HEK293 (cell line): ENCODE data around the gene KRTAP9-7.
"Not testable (repeated sequence)": the region's sequence is repeated elsewhere in the genome, so short reads cannot be mapped to it uniquely, and the experiment has no call there.

Source experiments
- CTCF ChIP-seq: fragments of 450-650 bp; formaldehyde crosslinking; IDR thresholded peaks from 2 replicates; pipeline ENCODE4 v1.5.1; 2016; ENCODE audit warnings: missing biosample characterization, missing genetic modification characterization
- GLI4 ChIP-seq: fragments of 450-650 bp; formaldehyde crosslinking; IDR thresholded peaks from 2 replicates; pipeline ENCODE4 v1.5.1; 2016; ENCODE audit warnings: missing biosample characterization, missing genetic modification characterization
- KLF10 ChIP-seq: fragments of 450-650 bp; IDR thresholded peaks from 2 replicates; pipeline ENCODE4 v1.5.1; 2018; ENCODE audit warnings: missing biosample characterization, mild to moderate bottlenecking, missing genetic modification characterization
- REPIN1 ChIP-seq: fragments of 450-650 bp; formaldehyde crosslinking; IDR thresholded peaks from 2 replicates; pipeline ENCODE4 v1.5.1; 2017; ENCODE audit warnings: missing biosample characterization, missing genetic modification characterization, low read depth
- REST ChIP-seq: fragments of 450-650 bp; formaldehyde crosslinking; IDR thresholded peaks from 2 replicates; pipeline ENCODE4 v1.5.1; 2016; ENCODE audit warnings: missing biosample characterization, missing genetic modification characterization
- TCF7L2 ChIP-seq: IDR thresholded peaks from 2 replicates; pipeline ENCODE4 v1.6.1; 2011; ENCODE audit warnings: low read depth, mild to moderate bottlenecking, inconsistent platforms, low read length, moderate library complexity, borderline replicate concordance
- TSHZ1 ChIP-seq: fragments of 450-650 bp; formaldehyde crosslinking; IDR thresholded peaks from 2 replicates; pipeline ENCODE4 v1.5.1; 2016; ENCODE audit warnings: missing biosample characterization, missing genetic modification characterization, borderline replicate concordance
- YY1 ChIP-seq: fragments of 450-650 bp; formaldehyde crosslinking; IDR thresholded peaks from 2 replicates; pipeline ENCODE4 v1.5.1; 2018; ENCODE audit warnings: missing biosample characterization, missing genetic modification characterization
- ZBTB26 ChIP-seq: fragments of 450-650 bp; formaldehyde crosslinking; optimal IDR thresholded peaks from 2 replicates; pipeline ENCODE3; 2016; ENCODE audit warnings: missing biosample characterization, mild to moderate bottlenecking, missing genetic modification characterization
- ZNF398 ChIP-seq: fragments of 450-650 bp; formaldehyde crosslinking; IDR thresholded peaks from 2 replicates; pipeline ENCODE4 v1.5.1; 2017; ENCODE audit warnings: missing biosample characterization, missing genetic modification characterization
- ZNF488 ChIP-seq: fragments of 450-650 bp; formaldehyde crosslinking; IDR thresholded peaks from 2 replicates; pipeline ENCODE4 v1.5.1; 2016; ENCODE audit warnings: missing biosample characterization, missing genetic modification characterization
- ZNF510 ChIP-seq: fragments of 450-650 bp; formaldehyde crosslinking; IDR thresholded peaks from 2 replicates; pipeline ENCODE4 v1.5.1; 2018; ENCODE audit warnings: mild to moderate bottlenecking, missing genetic modification characterization, missing biosample characterization; ENCODE audit not compliant: insufficient replicate concordance
- ZNF610 ChIP-seq: fragments of 450-650 bp; formaldehyde crosslinking; IDR thresholded peaks from 2 replicates; pipeline ENCODE4 v1.5.1; 2016; ENCODE audit warnings: missing biosample characterization, missing genetic modification characterization, borderline replicate concordance
- ZSCAN18 ChIP-seq: fragments of 450-650 bp; formaldehyde crosslinking; IDR thresholded peaks from 2 replicates; pipeline ENCODE4 v1.5.1; 2016; ENCODE audit warnings: missing biosample characterization, missing genetic modification characterization

GRCh38 chr17:41232399-41233105 lies 42.9 kb upstream of the KRTAP9-7 start, which contains the start of gene KRTAP9-3:
- TF ChIP-seq GLI4 (tag by site-specific recombination); ZNF398; ZSCAN18 (tag by site-specific recombination); TSHZ1; REST (tag by site-specific recombination); ZNF610; REPIN1 (tag by site-specific recombination); CTCF (tag by site-specific recombination); KLF10; YY1 (tag by site-specific recombination); ZNF488 (tag by site-specific recombination); ZNF510; ZBTB26; TCF7L2: not testable (repeated sequence)
